Measurements from ENCODE around the gene MICAL3.

The MICAL3 gene

DNA sequence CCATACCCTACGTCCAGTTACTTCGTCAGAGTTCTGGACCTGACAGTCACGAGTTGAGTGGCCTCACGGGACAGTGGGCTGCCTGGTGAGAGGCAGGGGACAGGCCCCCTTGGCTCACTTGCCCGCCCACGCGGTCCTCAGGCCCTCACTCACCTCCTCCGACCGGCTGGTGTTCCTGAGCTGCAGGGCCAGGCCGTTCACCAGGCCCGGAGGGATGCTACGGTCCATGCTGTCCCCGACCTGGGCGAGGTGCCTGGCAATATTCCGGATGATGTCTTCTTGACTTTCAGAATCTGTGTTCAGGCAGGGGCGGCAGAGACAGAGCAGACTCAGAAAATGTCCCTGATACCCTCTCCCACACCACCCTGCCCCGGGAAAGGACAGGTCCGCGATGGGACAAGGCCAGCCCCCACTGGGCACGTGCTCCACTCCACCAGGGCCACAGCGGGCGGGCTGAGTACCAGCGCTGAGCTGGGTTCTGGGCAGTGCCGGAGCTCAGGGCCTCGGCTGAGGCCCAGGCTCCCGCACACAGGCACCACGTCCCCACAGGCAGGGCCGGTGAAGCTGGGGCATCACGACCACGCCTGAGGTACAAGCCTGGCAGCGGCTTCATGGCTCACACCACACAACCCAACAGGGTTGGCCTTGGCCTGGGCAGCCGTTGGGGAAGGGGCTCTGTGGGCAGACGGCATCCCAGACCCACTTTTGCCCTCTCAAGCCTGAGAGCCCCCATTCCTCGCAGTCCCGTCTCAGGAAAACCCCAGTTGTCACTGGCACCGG lies 285.0 kb downstream of the MICAL3 start:
- no peak for DNase-seq

GRCh38 chr22:17738386-17739128 lies 285.8 kb downstream of the MICAL3 start:
- DNase-seq, result no peak

Measured in femur (tissue), 1 donor.